Neural cell (in vitro differentiated cells): ENCODE measurements around the gene TREML1. TPM values are rescaled to one million over a fixed set of nuclear protein-coding genes. Genes with fewer than 3 reads are reported as not detected.

Source experiments
- H2AFZ ChIP-seq: fragments of 200-600, 300-800 bp; sonication (generic), shearing (Covaris generic); 2 replicates; pipeline ENCODE4 v1.6.0; 2014; ENCODE audit warnings: low read depth, mild to moderate bottlenecking, antibody characterized with exemption, low read length, moderate library complexity
- H3F3A ChIP-seq: fragments of 200-600 bp; shearing (Covaris generic); 2 replicates; pipeline ENCODE4 v1.6.1; 2016; ENCODE audit warnings: mild to moderate bottlenecking, moderate library complexity, mixed read lengths, antibody characterized with exemption, low read length; ENCODE audit not compliant: insufficient read depth, poor library complexity, severe bottlenecking
- H3K27ac ChIP-seq: fragments of 200-600, 300-800 bp; sonication (generic), shearing (Covaris generic); 2 replicates; pipeline ENCODE4 v1.5.1; 2014; ENCODE audit warnings: mild to moderate bottlenecking, low read length, moderate library complexity
- H3K27me3 ChIP-seq: fragments of 300-800, 200-600 bp; sonication (generic), shearing (Covaris generic); 2 replicates; pipeline ENCODE4 v1.6.0; 2014; ENCODE audit warnings: mild to moderate bottlenecking, low read depth, low read length, moderate library complexity; ENCODE audit not compliant: insufficient read depth
- H3K36me3 ChIP-seq: fragments of 300-800, 200-600 bp; sonication (generic), shearing (Covaris generic); 2 replicates; pipeline ENCODE4 v1.5.1; 2014; ENCODE audit warnings: mild to moderate bottlenecking, antibody characterized with exemption, low read length, moderate library complexity; ENCODE audit not compliant: insufficient read depth
- H3K4me2 ChIP-seq: fragments of 300-800, 200-600 bp; sonication (generic), shearing (Covaris generic); 2 replicates; pipeline ENCODE4 v1.6.0; 2014; ENCODE audit warnings: mild to moderate bottlenecking, low read length
- H3K4me3 ChIP-seq: fragments of 300-800, 200-600 bp; sonication (generic), shearing (Covaris generic); 2 replicates; pipeline ENCODE4 v1.5.1; 2014; ENCODE audit warnings: mild to moderate bottlenecking, low read length, moderate library complexity
- H3K79me2 ChIP-seq: fragments of 200-600 bp; shearing (Covaris generic); replicated peaks from 2 replicates; pipeline ENCODE4 v1.6.0; 2014; ENCODE audit warnings: mild to moderate bottlenecking, low read length, moderate library complexity; ENCODE audit not compliant: insufficient read depth
- H3K9ac ChIP-seq: fragments of 300-800, 200-600 bp; sonication (generic), shearing (Covaris generic); 2 replicates; pipeline ENCODE4 v1.6.1; 2016; ENCODE audit warnings: mild to moderate bottlenecking, low read length, mixed read lengths
- H3K9me2 ChIP-seq: fragments of 200-600 bp; shearing (Covaris generic); 2 replicates; pipeline ENCODE4 v1.6.1; 2016; ENCODE audit warnings: mild to moderate bottlenecking, low read length, mixed read lengths; ENCODE audit not compliant: insufficient read depth
- H3K9me3 ChIP-seq: fragments of 200-600, 300-800 bp; sonication (generic), shearing (Covaris generic); 2 replicates; pipeline ENCODE4 v1.6.1; 2016; ENCODE audit warnings: mild to moderate bottlenecking, mixed run types, low read length, moderate library complexity, mixed read lengths
- H4K20me1 ChIP-seq: fragments of 200-600 bp; shearing (Covaris generic); 2 replicates; pipeline ENCODE4 v1.6.1; 2016; ENCODE audit warnings: mild to moderate bottlenecking, mixed run types; ENCODE audit not compliant: insufficient read depth
- EP300 ChIP-seq: fragments of 450-650 bp; conservative IDR thresholded peaks from 2 replicates; pipeline ENCODE4 v1.6.1; 2014; ENCODE audit warnings: antibody characterized with exemption, mild to moderate bottlenecking, moderate library complexity; ENCODE audit not compliant: poor library complexity, severe bottlenecking
- EZH2 ChIP-seq: fragments of 200-600, 300-800 bp; shearing (Covaris generic), sonication (generic); IDR thresholded peaks from 2 replicates; pipeline ENCODE4 v1.6.1; 2014; ENCODE audit warnings: antibody characterized with exemption, low read length, borderline replicate concordance, mild to moderate bottlenecking; ENCODE audit not compliant: insufficient read depth, poor library complexity, severe bottlenecking
- MXI1 ChIP-seq: fragments of 450-650 bp; conservative IDR thresholded peaks from 2 replicates; pipeline ENCODE4 v1.6.1; 2014; ENCODE audit warnings: antibody characterized with exemption, mild to moderate bottlenecking; ENCODE audit not compliant: poor library complexity, severe bottlenecking
- POLR2AphosphoS5 ChIP-seq: IDR thresholded peaks from 2 replicates; pipeline ENCODE4 v1.6.1; 2012
- RAD21 ChIP-seq: fragments of 450-650 bp; conservative IDR thresholded peaks from 2 replicates; pipeline ENCODE4 v1.6.1; 2014; ENCODE audit warnings: antibody characterized with exemption, mild to moderate bottlenecking, moderate library complexity
- SMC3 ChIP-seq: fragments of 450-650 bp; conservative IDR thresholded peaks from 2 replicates; pipeline ENCODE4 v1.6.1; 2014; ENCODE audit warnings: antibody characterized with exemption, mild to moderate bottlenecking, moderate library complexity; ENCODE audit not compliant: poor library complexity
- TAF1 ChIP-seq: IDR thresholded peaks from 2 replicates; pipeline ENCODE4 v1.6.1; 2012; ENCODE audit warnings: low read depth
- polyA plus RNA-seq: library from polyadenylated mRNA; depleted of rRNA; stranded (reverse); fragments of >200 nt; gene quantifications from 2 replicates; pipeline ENCODE4 v1.2.3, GENCODE V29; 2014
- TF ChIP-seq, protein P1 (sequence below): fragments of 450-650 bp; IDR thresholded peaks from 2 replicates; pipeline ENCODE4 v1.5.1; 2014; ENCODE audit warnings: antibody characterized with exemption, mild to moderate bottlenecking, moderate library complexity; ENCODE audit not compliant: poor library complexity, severe bottlenecking
- TF ChIP-seq, protein P2 (sequence below): IDR thresholded peaks from 2 replicates; pipeline ENCODE4 v1.6.1; 2012; ENCODE audit warnings: borderline replicate concordance

TREML1 gene
- polyA plus RNA-seq, 1 donor from 2014 or later, result not detected

- TF ChIP-seq EP300 (no peak), SMC3 (no peak), EZH2 (no peak), RAD21 (no peak), POLR2AphosphoS5 (no peak), TAF1 (no peak)
- TF ChIP-seq, protein P1, sequence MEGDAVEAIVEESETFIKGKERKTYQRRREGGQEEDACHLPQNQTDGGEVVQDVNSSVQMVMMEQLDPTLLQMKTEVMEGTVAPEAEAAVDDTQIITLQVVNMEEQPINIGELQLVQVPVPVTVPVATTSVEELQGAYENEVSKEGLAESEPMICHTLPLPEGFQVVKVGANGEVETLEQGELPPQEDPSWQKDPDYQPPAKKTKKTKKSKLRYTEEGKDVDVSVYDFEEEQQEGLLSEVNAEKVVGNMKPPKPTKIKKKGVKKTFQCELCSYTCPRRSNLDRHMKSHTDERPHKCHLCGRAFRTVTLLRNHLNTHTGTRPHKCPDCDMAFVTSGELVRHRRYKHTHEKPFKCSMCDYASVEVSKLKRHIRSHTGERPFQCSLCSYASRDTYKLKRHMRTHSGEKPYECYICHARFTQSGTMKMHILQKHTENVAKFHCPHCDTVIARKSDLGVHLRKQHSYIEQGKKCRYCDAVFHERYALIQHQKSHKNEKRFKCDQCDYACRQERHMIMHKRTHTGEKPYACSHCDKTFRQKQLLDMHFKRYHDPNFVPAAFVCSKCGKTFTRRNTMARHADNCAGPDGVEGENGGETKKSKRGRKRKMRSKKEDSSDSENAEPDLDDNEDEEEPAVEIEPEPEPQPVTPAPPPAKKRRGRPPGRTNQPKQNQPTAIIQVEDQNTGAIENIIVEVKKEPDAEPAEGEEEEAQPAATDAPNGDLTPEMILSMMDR, result no peak
- TF ChIP-seq, protein P2, sequence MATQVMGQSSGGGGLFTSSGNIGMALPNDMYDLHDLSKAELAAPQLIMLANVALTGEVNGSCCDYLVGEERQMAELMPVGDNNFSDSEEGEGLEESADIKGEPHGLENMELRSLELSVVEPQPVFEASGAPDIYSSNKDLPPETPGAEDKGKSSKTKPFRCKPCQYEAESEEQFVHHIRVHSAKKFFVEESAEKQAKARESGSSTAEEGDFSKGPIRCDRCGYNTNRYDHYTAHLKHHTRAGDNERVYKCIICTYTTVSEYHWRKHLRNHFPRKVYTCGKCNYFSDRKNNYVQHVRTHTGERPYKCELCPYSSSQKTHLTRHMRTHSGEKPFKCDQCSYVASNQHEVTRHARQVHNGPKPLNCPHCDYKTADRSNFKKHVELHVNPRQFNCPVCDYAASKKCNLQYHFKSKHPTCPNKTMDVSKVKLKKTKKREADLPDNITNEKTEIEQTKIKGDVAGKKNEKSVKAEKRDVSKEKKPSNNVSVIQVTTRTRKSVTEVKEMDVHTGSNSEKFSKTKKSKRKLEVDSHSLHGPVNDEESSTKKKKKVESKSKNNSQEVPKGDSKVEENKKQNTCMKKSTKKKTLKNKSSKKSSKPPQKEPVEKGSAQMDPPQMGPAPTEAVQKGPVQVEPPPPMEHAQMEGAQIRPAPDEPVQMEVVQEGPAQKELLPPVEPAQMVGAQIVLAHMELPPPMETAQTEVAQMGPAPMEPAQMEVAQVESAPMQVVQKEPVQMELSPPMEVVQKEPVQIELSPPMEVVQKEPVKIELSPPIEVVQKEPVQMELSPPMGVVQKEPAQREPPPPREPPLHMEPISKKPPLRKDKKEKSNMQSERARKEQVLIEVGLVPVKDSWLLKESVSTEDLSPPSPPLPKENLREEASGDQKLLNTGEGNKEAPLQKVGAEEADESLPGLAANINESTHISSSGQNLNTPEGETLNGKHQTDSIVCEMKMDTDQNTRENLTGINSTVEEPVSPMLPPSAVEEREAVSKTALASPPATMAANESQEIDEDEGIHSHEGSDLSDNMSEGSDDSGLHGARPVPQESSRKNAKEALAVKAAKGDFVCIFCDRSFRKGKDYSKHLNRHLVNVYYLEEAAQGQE, result no peak
- Histone ChIP-seq H3K79me2 (no peaks in the 10 kb centered on the region), H2AFZ (no peak overlapping the region), H3K4me3 (no peak overlapping the region), H3K27ac (no peak overlapping the region), H3K36me3 (no peaks in the 10 kb centered on the region), H3K27me3 (no peaks in the 10 kb centered on the region), H4K20me1 (no peaks in the 10 kb centered on the region), H3K9me2 (no peaks in the 10 kb centered on the region), H3K9me3 (no peaks in the 10 kb centered on the region), H3F3A (no peaks in the 10 kb centered on the region), H3K9ac (no peak overlapping the region), H3K4me2 (no peak overlapping the region)
These were observed 20.9 kb upstream of the TREML1 start for GRCh38 chr6:41175084-41175483.

GRCh38 chr6:41174610-41175009, 20.5 kb upstream of the TREML1 start:
- Histone ChIP-seq H3K27me3 (no peaks in the 10 kb centered on the region), H3K9ac (no peak overlapping the region), H4K20me1 (no peaks in the 10 kb centered on the region), H3K79me2 (no peaks in the 10 kb centered on the region), H3K36me3 (no peaks in the 10 kb centered on the region), H2AFZ (no peak overlapping the region), H3K4me2 (no peak overlapping the region), H3K9me2 (no peaks in the 10 kb centered on the region), H3F3A (no peaks in the 10 kb centered on the region), H3K4me3 (no peak overlapping the region), H3K9me3 (no peaks in the 10 kb centered on the region), H3K27ac (no peak overlapping the region)
- TF ChIP-seq SMC3 (no peak), TAF1 (no peak), POLR2AphosphoS5 (no peak), EP300 (no peak), RAD21 (no peak), EZH2 (no peak), MXI1 (no peak)
- TF ChIP-seq, protein P1, result no peak
- TF ChIP-seq, protein P2, result no peak
